HuH-7.5 (cell line): ENCODE results near the gene SLC29A3.
"Not testable (repeated sequence)": the region's sequence is repeated elsewhere in the genome, so short reads cannot be mapped to it uniquely, and the experiment has no call there.

Experiments used
- DNase-seq: peaks from one replicate; pipeline ENCODE4 v3.0.0; 2011; ENCODE audit warnings: low spot score

The SLC29A3 gene

GRCh38 chr10:71284544-71285179 is 34.4 kb upstream of the SLC29A3 start:
- no peak for DNase-seq

DNA sequence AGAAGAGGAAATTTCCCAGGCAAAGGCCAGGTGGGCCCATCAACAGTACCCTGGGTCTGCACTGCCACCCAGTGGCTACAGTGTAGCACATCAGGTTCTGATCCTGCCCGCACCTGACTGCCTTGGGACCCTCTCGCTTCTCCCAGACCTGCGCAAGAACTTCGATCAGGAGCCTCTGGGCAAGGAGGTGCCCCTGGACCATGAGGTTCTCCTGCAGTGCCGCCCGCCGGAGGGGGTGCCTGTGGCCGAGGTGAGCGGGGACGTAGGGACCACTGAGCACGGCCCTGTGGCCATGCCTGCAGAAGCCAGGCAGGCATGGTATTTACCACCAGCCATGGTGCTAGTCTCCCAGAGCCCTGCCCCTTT is 33.9 kb upstream of the SLC29A3 start:
- peak; percentile 71 for DNase-seq

DNA sequence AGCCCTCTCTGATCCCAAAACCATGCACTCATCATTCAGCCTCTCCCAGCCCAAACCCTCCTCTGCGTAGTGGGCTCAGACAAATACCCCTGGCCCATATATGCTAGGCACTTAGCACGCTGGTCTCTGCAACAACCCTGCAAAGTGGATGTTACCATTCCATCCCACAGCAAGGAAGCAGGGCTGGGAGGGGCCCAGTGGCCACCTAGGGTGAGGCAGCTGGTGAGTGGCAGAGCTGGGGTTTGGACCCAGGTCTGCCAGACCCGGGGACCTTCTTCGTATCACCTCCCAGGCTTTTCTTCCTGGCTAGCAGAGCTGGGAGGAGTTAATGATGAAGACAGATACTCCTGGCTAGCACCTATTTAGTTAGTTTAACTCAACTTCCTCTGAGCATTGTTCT is 33.1 kb upstream of the SLC29A3 start:
- DNase-seq: no peak

DNA sequence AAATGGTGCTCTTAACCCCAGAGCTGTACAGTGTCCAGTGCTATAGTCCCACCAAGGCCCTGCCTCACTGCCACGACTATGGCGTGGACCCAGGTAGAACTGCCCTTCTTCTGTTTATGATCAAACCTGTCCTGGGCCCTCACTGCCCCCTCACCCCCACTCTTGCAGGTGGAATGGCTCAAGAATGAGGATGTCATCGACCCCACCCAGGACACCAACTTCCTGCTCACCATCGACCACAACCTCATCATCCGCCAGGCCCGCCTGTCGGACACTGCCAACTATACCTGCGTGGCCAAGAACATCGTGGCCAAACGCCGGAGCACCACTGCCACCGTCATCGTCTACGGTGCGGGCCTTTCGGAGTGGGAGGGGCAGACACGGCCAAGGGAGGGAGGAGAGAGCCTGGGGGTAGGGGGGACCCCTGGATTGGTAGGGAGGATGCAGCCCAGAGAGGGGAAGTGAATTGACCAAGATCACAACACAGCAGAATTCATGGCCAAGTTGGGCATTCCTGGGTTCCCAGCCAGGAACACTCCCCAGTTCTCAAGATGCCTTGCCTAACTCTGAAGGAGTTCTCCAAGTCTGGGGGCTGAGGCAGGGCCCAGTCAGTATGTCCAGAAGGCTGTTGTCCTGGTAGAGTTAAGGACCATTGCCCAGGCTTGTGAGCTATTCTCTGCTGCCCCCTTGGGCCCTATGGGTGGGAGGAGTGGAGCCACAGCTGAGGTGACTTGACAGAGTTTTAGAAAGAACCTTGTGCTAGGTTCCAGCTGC is 32.4 kb upstream of the SLC29A3 start:
- DNase-seq: no peak

GRCh38 chr10:71287456-71287855 is 31.6 kb upstream of the SLC29A3 start:
- no peak for DNase-seq

- DNase-seq: no peak
Observed at GRCh38 chr10:71288461-71288860, 30.6 kb upstream of the SLC29A3 start.

GRCh38 chr10:71289421-71290130 is 29.5 kb upstream of the SLC29A3 start:
- no peak for DNase-seq

DNA sequence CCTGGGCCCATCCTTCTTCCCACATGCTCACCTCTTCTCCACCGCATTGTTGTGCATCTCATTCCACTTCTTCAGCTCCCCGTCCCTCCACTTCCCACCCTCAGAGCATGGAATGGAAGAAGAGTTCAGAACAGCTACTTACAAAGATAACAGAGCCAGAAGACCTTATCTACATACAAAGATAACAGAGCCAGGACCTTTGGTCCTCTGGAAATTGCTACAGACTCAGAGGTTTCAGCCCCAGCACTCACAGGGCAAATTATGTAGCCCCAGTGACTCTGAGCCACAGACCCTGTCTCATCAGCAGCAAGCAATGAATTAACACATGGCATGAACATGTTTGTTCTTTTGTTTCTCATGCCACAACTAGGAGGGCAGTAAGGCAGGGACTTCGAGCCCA is 28.7 kb upstream of the SLC29A3 start:
- peak; percentile 56 for DNase-seq

DNA sequence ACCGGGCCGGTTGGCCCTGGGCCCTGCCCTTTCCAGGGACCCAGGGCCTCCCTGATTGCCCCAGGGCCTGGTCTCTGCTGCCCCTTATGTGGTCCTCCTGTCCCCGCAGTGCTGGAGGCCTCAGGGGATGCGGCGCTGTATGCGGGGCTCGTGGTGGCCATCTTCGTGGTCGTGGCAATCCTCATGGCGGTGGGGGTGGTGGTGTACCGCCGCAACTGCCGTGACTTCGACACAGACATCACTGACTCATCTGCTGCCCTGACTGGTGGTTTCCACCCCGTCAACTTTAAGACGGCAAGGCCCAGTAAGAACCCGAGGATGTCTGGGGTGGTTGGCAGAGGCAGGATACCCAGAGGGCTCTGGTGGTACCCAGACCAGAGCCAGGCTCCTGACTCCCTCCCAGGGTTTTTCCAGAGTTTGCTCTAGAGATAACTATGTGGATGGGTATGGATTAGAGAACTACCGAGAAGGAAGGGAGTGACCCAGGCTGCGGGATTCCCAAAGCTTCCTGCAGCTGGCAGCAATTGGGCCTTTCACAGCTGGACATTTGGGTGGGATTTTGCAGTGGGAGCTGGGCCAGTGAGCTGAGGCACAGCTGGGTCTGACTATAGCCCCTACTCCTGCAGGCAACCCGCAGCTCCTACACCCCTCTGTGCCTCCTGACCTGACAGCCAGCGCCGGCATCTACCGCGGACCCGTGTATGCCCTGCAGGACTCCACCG is 28.1 kb upstream of the SLC29A3 start:
- no peak for DNase-seq

- DNase-seq: no peak
Observed at GRCh38 chr10:71291528-71291900, 27.5 kb upstream of the SLC29A3 start.

DNA sequence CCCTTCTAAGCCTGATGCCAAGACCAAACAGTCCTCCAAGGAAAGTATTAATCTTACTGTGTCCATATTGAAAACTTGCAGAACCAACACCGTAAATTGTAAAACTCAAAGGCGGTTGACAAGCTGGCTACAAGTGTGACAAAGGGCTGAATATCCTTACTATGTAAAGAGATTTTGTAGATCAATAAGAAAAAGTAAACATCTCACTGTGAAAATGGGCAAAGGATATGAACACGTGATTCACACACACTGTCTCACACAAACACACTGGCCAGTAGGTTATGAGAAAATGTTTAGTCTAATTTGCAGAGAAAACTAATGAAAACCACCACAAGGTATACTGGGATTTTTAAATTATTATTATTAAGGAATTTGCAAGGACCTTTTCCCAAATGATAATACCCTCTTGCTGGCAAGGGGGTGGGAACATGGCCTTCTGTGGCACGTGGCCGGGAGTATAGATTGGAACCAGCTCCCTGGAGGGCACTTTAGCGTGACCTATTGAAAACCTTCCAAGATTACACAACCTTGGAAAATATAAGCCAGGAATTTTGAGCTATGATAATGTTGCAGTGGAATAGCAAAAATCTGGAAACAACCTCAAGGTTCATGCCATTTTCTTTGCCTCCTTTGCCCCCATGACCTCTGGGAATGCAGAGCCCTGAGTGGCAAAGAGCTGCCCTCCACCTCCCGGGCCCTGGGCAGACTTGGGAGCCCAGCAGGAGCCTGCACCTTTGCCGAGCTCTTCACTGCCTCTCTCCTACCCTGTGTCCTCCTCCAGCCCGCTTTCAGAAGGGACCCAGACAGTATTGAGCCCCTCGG is 26.2 kb upstream of the SLC29A3 start:
- DNase-seq: no peak

GRCh38 chr10:71293446-71294084 is 25.5 kb upstream of the SLC29A3 start:
- DNase-seq: no peak

GRCh38 chr10:71294091-71294561 is 24.9 kb upstream of the SLC29A3 start:
- DNase-seq: no peak

DNA sequence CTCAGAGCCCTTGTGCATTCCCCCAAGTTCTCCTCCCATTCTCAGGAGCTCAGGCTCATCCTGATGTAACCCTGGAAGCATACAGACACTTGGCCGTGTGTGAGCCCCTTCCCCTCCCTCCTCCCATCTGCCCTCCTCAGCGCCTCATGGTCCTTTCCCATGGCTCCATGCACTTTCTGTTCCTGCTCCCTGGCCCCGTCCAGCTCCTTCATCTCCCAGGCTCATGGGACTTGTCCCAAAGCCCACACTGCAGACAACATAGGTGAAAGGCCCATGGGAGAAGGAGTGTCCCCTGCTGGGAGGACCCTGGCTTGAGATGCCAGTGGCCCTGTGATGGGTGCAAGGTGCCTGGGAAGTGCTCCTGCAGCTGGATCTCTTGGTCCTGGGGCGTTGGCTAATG is 24.2 kb upstream of the SLC29A3 start:
- no peak for DNase-seq

- DNase-seq: no peak
Observed at GRCh38 chr10:71295641-71296040, 23.4 kb upstream of the SLC29A3 start.

- no peak for DNase-seq
Observed at GRCh38 chr10:71296086-71296485, 23.0 kb upstream of the SLC29A3 start.

GRCh38 chr10:71296811-71297210 is 22.2 kb upstream of the SLC29A3 start:
- not testable (repeated sequence) for DNase-seq

DNA sequence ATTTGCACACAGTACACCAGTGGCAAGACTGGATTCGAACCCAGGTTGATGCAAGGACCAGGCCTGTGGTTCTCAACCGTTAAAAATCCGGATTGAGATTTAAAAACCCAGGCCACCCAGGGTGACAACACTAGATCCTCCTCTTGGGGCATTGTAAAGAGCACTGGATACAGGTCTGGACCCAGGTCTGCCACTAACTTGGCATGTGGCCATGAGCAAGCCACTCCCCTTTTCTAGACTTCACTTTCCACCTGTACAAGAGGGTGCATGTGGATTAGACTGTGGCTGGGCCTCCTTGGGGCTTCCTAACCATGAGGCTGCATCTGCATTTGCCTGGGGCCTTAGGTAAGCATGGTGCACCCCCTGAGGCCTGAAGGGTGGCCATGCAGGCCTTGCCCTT is 21.7 kb upstream of the SLC29A3 start:
- DNase-seq: no peak

DNA sequence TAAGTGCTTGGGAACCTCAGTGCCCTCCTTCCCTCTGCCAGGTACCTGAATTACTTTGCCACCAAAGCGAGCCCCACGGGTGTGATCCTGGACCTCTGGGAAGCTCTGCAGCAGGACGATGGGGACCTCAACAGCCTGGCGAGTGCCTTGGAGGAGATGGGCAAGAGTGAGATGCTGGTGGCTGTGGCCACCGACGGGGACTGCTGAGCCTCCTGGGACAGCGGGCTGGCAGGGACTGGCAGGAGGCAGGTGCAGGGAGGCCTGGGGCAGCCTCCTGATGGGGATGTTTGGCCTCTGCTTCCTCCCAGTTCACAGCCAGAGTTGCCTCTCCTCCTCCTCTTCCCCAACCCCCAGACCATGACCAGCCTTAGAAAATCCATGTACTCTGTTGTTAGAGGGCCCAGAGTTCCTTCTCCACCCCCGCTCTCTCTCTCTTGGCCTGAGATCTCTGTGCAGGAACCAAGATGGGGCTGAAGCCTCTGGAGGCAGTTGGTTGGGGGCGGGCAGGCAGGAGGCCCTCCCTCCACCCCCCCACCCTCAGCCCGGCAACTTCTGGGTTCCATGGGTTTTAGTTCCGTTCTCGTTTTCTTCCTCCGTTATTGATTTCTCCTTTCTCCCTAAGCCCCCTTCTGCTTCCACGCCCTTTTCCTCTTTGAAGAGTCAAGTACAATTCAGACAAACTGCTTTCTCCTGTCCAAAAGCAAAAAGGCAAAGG is 19.8 kb upstream of the SLC29A3 start:
- no peak for DNase-seq

GRCh38 chr10:71300555-71301370 is 18.3 kb upstream of the SLC29A3 start:
- no peak for DNase-seq
